Measurements from ENCODE around the gene KLHL3. TPM values are rescaled to one million over a fixed set of nuclear protein-coding genes. Genes with fewer than 3 reads are reported as not detected.

Gene KLHL3
- total RNA-seq, 2 donors from 2014 or later = 3.3 to 5.7 TPM

- peak; percentile 33 for ATAC-seq
- no peak overlapping the region for H3K4me3 ChIP-seq
- H3K27me3 ChIP-seq = no peaks in the 10 kb centered on the region
- TF ChIP-seq CTCF (IDR thresholded peaks at IDR 0.05) (no peak), POLR2A (IDR thresholded peaks at IDR 0.05) (no peak)
- no peak overlapping the region for H3K27ac ChIP-seq
- intact Hi-C loops (cut with DNase I) = no loop called here
- peak in 2 of 4 donors; percentile 15 to 23 for DNase-seq
- peaks cover 10% of the 10 kb centered on the region for H3K4me1 ChIP-seq
- 34 to 46% methylated on average over 1 of the region's 1 CpG for WGBS, 2 donors
- H3K9me3 ChIP-seq = no peaks in the 10 kb centered on the region
- H3K36me3 ChIP-seq (replicated peaks in 1 of 2; ENCODE audit: insufficient read depth in 1 of 2, low read depth in 2 of 2) = no peaks in the 10 kb centered on the region
Observed at GRCh38 chr5:137693307-137693950, 42.5 kb downstream of the KLHL3 start.

GRCh38 chr5:137689306-137689705, 46.6 kb downstream of the KLHL3 start:
- ATAC-seq = no peak

GRCh38 chr5:137688210-137688840, 47.6 kb downstream of the KLHL3 start:
- no peaks in the 10 kb centered on the region for H3K36me3 ChIP-seq (replicated peaks in 1 of 2; ENCODE audit: insufficient read depth in 1 of 2, low read depth in 2 of 2)
- H3K4me3 ChIP-seq = no peak overlapping the region
- ATAC-seq (no peak), DNase-seq (no peak)
- no peak overlapping the region for H3K27ac ChIP-seq
- intact Hi-C loops (cut with DNase I) = no loop called here
- no peaks in the 10 kb centered on the region for H3K9me3 ChIP-seq
- WGBS, 2 donors = 68 to 74% methylated on average over 5 of the region's 5 CpGs
- peaks cover 5% of the 10 kb centered on the region for H3K4me1 ChIP-seq
- no peak for TF ChIP-seq CTCF (IDR thresholded peaks at IDR 0.05)
- H3K27me3 ChIP-seq = no peaks in the 10 kb centered on the region

More at GRCh38 chr5:137689306-137689705, 46.6 kb downstream of the KLHL3 start:
- 88 to 94% methylated on average over 2 of the region's 2 CpGs for WGBS, 2 donors
- no peak overlapping the region for H3K4me3 ChIP-seq
- no peak for DNase-seq
- H3K4me1 ChIP-seq = peaks cover 10% of the 10 kb centered on the region
- intact Hi-C loops (cut with DNase I) = no loop called here
- no peaks in the 10 kb centered on the region for H3K36me3 ChIP-seq (replicated peaks in 1 of 2; ENCODE audit: insufficient read depth in 1 of 2, low read depth in 2 of 2)
- no peak for TF ChIP-seq POLR2A (IDR thresholded peaks at IDR 0.05)
- no peak for TF ChIP-seq CTCF (IDR thresholded peaks at IDR 0.05)
- H3K27ac ChIP-seq = no peak overlapping the region
- no peaks in the 10 kb centered on the region for H3K9me3 ChIP-seq
- no peaks in the 10 kb centered on the region for H3K27me3 ChIP-seq

- intact Hi-C loops (cut with DNase I) = no loop called here
- TF ChIP-seq POLR2A (IDR thresholded peaks at IDR 0.05) (no peak), CTCF (IDR thresholded peaks at IDR 0.05) (no peak)
- Histone ChIP-seq H3K9me3 (no peaks in the 10 kb centered on the region), H3K27ac (no peak overlapping the region), H3K4me3 (no peak overlapping the region), H3K27me3 (no peaks in the 10 kb centered on the region), H3K36me3 (replicated peaks in 1 of 2; ENCODE audit: insufficient read depth in 1 of 2, low read depth in 2 of 2) (no peaks in the 10 kb centered on the region), H3K4me1 (no peaks in the 10 kb centered on the region)
- DNase-seq (no peak), ATAC-seq (no peak)
- WGBS, 2 donors = 68 to 84% methylated on average over 3 of the region's 3 CpGs
Observed at GRCh38 chr5:137684761-137685160, 51.1 kb downstream of the KLHL3 start.

GRCh38 chr5:137681191-137681590, 54.7 kb downstream of the KLHL3 start:
- no peak overlapping the region for H3K4me3 ChIP-seq
- no peaks in the 10 kb centered on the region for H3K27me3 ChIP-seq
- no peaks in the 10 kb centered on the region for H3K9me3 ChIP-seq
- no peak overlapping the region for H3K27ac ChIP-seq
- 82 to 86% methylated on average over 1 of the region's 1 CpG for WGBS, 2 donors
- DNase-seq (no peak), ATAC-seq (no peak)
- H3K4me1 ChIP-seq = no peaks in the 10 kb centered on the region
- H3K36me3 ChIP-seq (replicated peaks in 1 of 2; ENCODE audit: insufficient read depth in 1 of 2, low read depth in 2 of 2) = no peaks in the 10 kb centered on the region
- intact Hi-C loops (cut with DNase I) = no loop called here
- TF ChIP-seq CTCF (IDR thresholded peaks at IDR 0.05) (no peak), POLR2A (IDR thresholded peaks at IDR 0.05) (no peak)

Data from body of pancreas (tissue), 4 donors.